D721Med (cell line): ENCODE results near the gene DLL4.

Experiments used
- DNase-seq: peaks from one replicate; pipeline ENCODE4 v3.0.0; 2011; ENCODE audit warnings: low spot score; ENCODE audit not compliant: insufficient read length
- FAIRE-seq: peaks from 2 replicates; lab custom pipeline; 2011; peaks lifted over from hg19 to GRCh38; lab: Jason Lieb, UNC
- TF ChIP-seq, protein P1 (sequence below): IDR thresholded peaks from 2 replicates; pipeline ENCODE4 v1.5.1; 2012; ENCODE audit warnings: mild to moderate bottlenecking, control low read depth; ENCODE audit not compliant: insufficient read depth; ENCODE audit errors: missing control alignments

DLL4 gene

DNA sequence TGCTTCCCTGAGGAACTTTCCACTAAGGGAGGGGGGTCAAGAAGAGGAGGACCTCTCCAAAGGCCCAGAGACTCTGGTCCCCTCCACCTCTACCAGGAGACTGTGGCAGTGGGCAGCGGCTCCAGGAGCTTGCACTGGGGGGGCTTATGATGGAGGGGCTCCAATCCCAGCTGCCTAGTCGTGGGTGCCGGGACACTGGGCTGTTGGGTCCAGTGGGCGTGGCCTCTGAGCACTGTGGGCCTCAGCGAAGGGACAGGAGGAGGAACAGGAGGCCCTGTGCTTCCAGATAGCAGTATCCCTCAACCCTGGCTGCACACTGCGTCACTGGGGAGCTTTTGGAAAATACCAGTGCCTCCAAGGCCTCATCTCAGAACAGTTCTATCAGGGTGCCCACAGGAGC lies 13.5 kb upstream of the DLL4 start:
- DNase-seq (no peak), FAIRE-seq (no peak)
- TF ChIP-seq, protein P1, sequence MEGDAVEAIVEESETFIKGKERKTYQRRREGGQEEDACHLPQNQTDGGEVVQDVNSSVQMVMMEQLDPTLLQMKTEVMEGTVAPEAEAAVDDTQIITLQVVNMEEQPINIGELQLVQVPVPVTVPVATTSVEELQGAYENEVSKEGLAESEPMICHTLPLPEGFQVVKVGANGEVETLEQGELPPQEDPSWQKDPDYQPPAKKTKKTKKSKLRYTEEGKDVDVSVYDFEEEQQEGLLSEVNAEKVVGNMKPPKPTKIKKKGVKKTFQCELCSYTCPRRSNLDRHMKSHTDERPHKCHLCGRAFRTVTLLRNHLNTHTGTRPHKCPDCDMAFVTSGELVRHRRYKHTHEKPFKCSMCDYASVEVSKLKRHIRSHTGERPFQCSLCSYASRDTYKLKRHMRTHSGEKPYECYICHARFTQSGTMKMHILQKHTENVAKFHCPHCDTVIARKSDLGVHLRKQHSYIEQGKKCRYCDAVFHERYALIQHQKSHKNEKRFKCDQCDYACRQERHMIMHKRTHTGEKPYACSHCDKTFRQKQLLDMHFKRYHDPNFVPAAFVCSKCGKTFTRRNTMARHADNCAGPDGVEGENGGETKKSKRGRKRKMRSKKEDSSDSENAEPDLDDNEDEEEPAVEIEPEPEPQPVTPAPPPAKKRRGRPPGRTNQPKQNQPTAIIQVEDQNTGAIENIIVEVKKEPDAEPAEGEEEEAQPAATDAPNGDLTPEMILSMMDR: no peak

DNA sequence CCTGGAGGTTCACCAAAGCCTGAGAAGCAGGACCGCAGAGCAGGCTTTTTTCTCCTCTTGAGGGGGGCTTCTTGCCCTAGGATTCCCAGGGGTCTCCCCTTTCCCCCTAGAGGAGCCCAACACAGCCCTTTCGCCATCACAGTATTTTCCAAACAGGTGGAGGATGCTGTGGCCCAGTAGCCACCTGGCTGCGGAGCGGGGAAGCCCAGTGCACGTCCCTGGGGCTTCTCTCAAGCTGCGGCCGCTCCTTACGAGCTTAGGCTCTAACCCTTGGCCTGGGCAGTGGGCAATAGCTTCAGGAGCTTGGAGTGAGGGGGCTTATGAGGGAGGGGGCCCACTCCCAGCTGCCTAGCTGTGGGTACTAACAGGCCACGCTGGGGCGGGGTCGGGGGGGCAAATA lies 11.6 kb upstream of the DLL4 start:
- FAIRE-seq: no peak
- TF ChIP-seq, protein P1: no peak
- DNase-seq: no peak

- TF ChIP-seq, protein P1: no peak
- no peak for DNase-seq
- FAIRE-seq: no peak
Observed at GRCh38 chr15:40918146-40918798, 10.9 kb upstream of the DLL4 start.

DNA sequence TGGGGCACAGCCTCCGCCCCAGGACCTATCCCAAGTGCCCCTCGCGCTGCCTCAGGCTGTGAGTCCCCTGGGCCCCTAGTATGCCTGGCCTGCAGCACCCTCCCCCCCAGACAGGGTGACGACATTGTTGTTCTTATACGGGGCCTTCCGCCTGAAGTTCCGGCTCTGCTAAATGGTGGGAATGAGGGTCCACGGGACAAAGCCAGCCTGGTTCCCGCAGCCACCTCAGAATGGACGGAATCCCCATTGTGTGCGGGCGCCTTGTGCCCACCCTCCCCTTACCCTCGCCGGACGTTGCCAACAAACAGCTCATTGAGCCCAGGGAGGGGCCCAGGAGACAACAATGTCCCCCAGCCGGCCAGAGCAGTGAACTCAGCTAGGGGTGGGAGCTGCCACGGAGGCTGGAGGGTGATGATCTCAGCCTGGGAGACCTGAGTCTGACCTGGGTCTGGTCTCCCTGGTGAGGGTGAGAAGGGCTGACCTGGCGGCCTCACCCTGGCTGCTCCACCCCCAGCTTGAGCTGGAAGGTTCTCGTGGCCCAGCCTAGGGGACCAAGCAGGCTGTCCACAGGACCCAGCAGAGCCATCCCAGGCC lies 10.2 kb upstream of the DLL4 start:
- TF ChIP-seq, protein P1: no peak
- DNase-seq: no peak
- FAIRE-seq: no peak

GRCh38 chr15:40921949-40922607 lies 7.1 kb upstream of the DLL4 start:
- no peak for FAIRE-seq
- no peak for DNase-seq
- TF ChIP-seq, protein P1: no peak

DNA sequence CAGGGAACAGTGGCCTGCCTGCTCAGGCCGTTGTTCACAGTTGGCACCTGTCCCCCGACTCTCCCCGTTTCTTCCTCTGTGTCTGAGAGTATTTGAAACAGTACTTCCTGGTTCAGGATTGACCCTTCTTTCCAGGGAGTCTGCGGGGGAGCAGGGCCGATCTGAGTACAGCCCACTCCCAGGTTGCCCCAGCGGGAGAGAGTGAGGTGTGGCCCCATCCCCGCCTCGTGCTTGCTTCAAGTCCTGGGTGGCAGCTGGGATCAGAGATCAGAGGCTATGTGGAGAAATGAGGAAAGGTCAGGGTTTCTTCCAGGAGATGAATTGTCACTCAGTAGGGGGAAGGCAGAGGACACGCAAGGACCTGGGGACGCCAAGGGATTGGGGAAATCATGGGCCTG lies 6.5 kb upstream of the DLL4 start:
- TF ChIP-seq, protein P1: no peak
- DNase-seq: no peak
- no peak for FAIRE-seq

- no peak for DNase-seq
- TF ChIP-seq, protein P1: no peak
- no peak for FAIRE-seq
Observed at GRCh38 chr15:40923551-40923950, 5.6 kb upstream of the DLL4 start.
